Spleen (tissue), 7 donors: Measurements from ENCODE around the gene SCP2.

Source experiments
- POLR2A ChIP-seq, 3 donors: fragments of 450-650 bp; IDR thresholded peaks; one replicate each; pipeline ENCODE4 v1.5.1; 2017; ENCODE audit warnings: antibody characterized with exemption in 3 of 3, mild to moderate bottlenecking in 1 of 3
- POLR2AphosphoS5 ChIP-seq, 3 donors: sonication (generic); formaldehyde crosslinking; IDR thresholded peaks; one replicate each; pipeline ENCODE4 v1.5.1; 2017; ENCODE audit warnings: antibody characterized with exemption in 3 of 3
- TF ChIP-seq, protein P1 (sequence below), 11 experiments: fragments of 200-600 bp in 7 of 11; fragments of 450-650 bp in 4 of 11; sonication (generic) in 4 of 11; IDR thresholded peaks in 8 of 11; conservative IDR thresholded peaks in 3 of 11; 1 replicate in 7 of 11; 2 replicates in 4 of 11; pipeline versions ENCODE4 v1.4.0 to v1.8.0; 2016 to 2021; ENCODE audit warnings: antibody characterized with exemption in 11 of 11, inconsistent platforms in 4 of 11, mild to moderate bottlenecking in 1 of 11
- donor health status: DM: no; HTN: no; CAD: no; lungs with moderate emphysema.
- donor health status: DM: no; HTN: no; CAD: no.
- donor health status: DM: no; HTN: no; CAD: no.

DNA sequence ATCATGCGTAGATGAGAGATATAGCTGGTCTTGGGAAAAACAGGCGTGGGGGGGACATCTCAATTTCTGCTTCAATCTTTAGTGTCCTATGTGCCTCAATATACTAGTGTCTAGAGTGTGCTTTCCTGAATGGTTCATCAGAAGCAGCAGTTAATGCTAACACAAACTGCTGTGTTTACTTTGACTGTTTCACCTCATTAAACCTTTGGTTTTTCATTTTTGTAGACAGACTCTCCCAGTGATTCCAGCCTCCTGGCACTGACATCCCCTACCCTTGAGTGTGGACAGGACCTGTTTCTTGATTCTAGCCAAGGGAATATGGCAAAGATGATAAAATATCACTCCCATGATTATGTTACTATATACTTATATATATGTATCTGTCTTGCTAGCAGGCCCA lies 46.9 kb upstream of the SCP2 start:
- TF ChIP-seq, protein P1, sequence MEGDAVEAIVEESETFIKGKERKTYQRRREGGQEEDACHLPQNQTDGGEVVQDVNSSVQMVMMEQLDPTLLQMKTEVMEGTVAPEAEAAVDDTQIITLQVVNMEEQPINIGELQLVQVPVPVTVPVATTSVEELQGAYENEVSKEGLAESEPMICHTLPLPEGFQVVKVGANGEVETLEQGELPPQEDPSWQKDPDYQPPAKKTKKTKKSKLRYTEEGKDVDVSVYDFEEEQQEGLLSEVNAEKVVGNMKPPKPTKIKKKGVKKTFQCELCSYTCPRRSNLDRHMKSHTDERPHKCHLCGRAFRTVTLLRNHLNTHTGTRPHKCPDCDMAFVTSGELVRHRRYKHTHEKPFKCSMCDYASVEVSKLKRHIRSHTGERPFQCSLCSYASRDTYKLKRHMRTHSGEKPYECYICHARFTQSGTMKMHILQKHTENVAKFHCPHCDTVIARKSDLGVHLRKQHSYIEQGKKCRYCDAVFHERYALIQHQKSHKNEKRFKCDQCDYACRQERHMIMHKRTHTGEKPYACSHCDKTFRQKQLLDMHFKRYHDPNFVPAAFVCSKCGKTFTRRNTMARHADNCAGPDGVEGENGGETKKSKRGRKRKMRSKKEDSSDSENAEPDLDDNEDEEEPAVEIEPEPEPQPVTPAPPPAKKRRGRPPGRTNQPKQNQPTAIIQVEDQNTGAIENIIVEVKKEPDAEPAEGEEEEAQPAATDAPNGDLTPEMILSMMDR (IDR thresholded peaks at IDR 0.05 in 8 of 11, conservative IDR thresholded peaks at IDR 0.05 in 3 of 11) = no peak
- TF ChIP-seq POLR2AphosphoS5 (IDR thresholded peaks at IDR 0.05) (no peak), POLR2A (IDR thresholded peaks at IDR 0.05) (no peak)
